Measurements from ENCODE around the gene TMEM62. TPM values are rescaled to one million over a fixed set of nuclear protein-coding genes. Genes with fewer than 3 reads are reported as not detected.
"Not testable (repeated sequence)": the region's sequence is repeated elsewhere in the genome, so short reads cannot be mapped to it uniquely, and the experiment has no call there.

Gene TMEM62
- total and polyA plus RNA-seq, 7 donors: 10.2 to 35.2 (median 27.4) TPM

DNA sequence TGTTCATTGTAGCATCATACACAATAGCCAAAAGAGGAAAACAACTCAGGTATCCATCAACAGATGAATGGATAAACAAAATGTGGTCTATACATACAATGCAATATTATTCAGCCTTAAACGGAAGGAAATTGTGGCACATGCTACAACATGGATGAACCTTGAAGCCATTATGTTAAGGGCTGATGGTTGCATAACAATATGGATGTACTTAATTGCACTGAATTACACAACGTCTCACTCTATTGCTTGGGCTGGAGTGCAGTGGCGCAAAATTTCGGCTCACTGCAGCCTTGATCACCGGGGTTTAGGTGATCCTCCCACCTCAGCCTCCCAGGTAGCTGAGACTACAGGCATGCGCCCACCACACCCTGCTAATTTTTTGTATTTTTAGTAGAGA, 7.0 kb upstream of the TMEM62 start:
- peaks cover 0 to 7% (median 6%) of the 10 kb centered on the region in 4 donors for H3K4me1 ChIP-seq
- no peaks in the 10 kb centered on the region for H3K27me3 ChIP-seq
- intact Hi-C loops (cut with DNase I): no loop called here
- no peaks in the 10 kb centered on the region for H3K36me3 ChIP-seq
- DNase-seq: no peak
- WGBS, 2 donors: 31 to 75% methylated on average over 6 of the region's 6 CpGs
- H3K27ac ChIP-seq: no peak overlapping the region
- no peaks in the 10 kb centered on the region for H3K9me3 ChIP-seq
- H3K4me3 ChIP-seq: no peak overlapping the region
- no peak for TF ChIP-seq CTCF (IDR thresholded peaks at IDR 0.05)
- TF ChIP-seq POLR2A (IDR thresholded peaks at IDR 0.05): no peak
- TF ChIP-seq POLR2AphosphoS5 (IDR thresholded peaks at IDR 0.05): no peak
- TF ChIP-seq EP300 (IDR thresholded peaks at IDR 0.05): no peak

- Histone ChIP-seq H3K4me3 (no peak overlapping the region), H3K4me1 (peaks cover 0 to 7% (median 4%) of the 10 kb centered on the region in 4 donors), H3K27me3 (no peaks in the 10 kb centered on the region), H3K36me3 (no peaks in the 10 kb centered on the region), H3K27ac (no peak overlapping the region), H3K9me3 (no peaks in the 10 kb centered on the region)
- no peak for DNase-seq
- intact Hi-C loops (cut with DNase I): no loop called here
- TF ChIP-seq POLR2AphosphoS5 (IDR thresholded peaks at IDR 0.05): no peak
- TF ChIP-seq EP300 (IDR thresholded peaks at IDR 0.05): no peak
- no peak for TF ChIP-seq POLR2A (IDR thresholded peaks at IDR 0.05)
- TF ChIP-seq CTCF (IDR thresholded peaks at IDR 0.05): no peak
- 6 to 34% methylated on average over 2 of the region's 2 CpGs for WGBS, 2 donors
Measured at GRCh38 chr15:43127752-43128151, 5.6 kb upstream of the TMEM62 start.

GRCh38 chr15:43128174-43128979, 5.0 kb upstream of the TMEM62 start:
- H3K4me3 ChIP-seq; H3K27me3 ChIP-seq; intact Hi-C loops (cut with DNase I); H3K4me1 ChIP-seq; DNase-seq; H3K36me3 ChIP-seq; H3K27ac ChIP-seq; H3K9me3 ChIP-seq: not testable (repeated sequence)
- WGBS, 2 donors: 58 to 69% methylated on average over 10 of the region's 10 CpGs

DNA sequence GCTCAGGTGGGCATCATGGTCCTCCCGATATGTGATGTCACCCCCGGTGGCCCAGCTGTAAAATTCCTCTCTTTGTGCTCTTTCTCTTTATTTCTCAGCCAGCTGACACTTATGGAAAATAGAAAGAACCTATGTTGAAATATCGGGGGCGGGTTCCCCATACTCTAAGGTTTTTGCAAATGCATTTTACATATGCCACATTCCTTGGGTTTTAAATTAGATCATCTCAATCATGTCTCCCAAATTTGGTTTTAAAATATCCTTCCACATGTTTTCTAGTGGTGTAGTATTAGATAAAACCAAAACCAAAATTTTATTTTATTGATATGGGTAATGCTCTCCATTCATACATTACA, 4.4 kb upstream of the TMEM62 start:
- H3K27me3 ChIP-seq: no peaks in the 10 kb centered on the region
- intact Hi-C loops (cut with DNase I): no loop called here

More for the DNA sequence above, 4.4 kb upstream of the TMEM62 start:
- H3K9me3 ChIP-seq: no peaks in the 10 kb centered on the region
- no peak for DNase-seq
- H3K27ac ChIP-seq: no peak overlapping the region
- peaks cover 0 to 10% (median 4%) of the 10 kb centered on the region in 4 donors for H3K4me1 ChIP-seq
- H3K4me3 ChIP-seq: no peak overlapping the region
- 90 to 97% methylated on average over 4 of the region's 4 CpGs for WGBS, 2 donors
- no peak for TF ChIP-seq CTCF (IDR thresholded peaks at IDR 0.05)
- H3K36me3 ChIP-seq: no peaks in the 10 kb centered on the region
